ENCODE measurements around the gene ITGB1.
"Not testable (repeated sequence)": the region's sequence is repeated elsewhere in the genome, so short reads cannot be mapped to it uniquely, and the experiment has no call there.

Gene ITGB1

DNA sequence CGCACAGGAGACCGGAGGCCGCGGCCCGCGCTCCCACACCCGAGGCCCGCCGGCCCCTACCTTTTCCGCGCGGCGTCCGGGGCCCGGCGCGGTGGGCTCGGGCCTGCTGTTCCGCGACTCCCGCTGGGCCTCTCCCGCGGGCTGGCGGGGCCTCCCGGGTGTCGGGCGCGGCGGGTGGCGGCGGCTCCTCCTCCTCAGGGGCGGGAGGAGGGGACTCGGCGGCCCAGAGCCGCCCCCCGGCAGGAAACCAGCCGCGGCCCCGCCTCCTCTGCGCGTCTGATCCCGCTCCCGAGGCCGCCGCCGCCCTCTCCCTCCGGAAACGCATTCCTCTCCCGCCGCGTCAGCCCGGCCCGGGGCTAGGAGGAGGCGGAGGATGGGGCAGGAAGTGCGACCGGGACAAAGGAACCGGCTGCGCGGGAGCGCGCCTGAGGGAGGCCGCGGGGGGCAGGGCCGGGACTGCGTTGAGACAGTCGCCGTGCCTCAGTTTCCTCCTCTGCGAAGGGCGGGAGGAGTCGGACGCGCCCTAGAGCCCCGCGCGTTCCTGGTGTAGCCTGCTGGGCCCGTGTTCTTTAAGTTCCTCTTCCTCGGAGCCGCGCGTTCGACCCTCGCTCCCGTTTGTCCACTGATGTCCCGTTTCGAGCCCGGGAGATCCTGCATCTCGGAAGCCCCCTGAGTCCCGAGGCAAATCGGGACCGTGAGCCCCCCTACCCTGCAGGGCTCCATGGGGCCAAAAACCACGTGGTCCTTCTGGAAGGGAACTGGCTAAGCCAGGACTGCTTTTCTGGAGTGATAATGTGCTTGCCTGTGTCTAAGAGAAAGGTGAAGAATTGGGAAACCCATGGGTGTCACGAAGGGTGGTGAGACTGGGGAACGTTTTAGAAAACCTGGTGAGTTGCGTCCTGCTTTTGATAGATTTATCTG, at the start of gene ITGB1:
TSS of gene ITGB1 (minus strand) at position 146 of the 921 bp plus-strand sequence. CDS start 22,672 bp downstream, outside the sequence.
- peak; percentile 79 to 86 for DNase-seq (ENCODE audit: low read depth in 2 of 2)

DNA sequence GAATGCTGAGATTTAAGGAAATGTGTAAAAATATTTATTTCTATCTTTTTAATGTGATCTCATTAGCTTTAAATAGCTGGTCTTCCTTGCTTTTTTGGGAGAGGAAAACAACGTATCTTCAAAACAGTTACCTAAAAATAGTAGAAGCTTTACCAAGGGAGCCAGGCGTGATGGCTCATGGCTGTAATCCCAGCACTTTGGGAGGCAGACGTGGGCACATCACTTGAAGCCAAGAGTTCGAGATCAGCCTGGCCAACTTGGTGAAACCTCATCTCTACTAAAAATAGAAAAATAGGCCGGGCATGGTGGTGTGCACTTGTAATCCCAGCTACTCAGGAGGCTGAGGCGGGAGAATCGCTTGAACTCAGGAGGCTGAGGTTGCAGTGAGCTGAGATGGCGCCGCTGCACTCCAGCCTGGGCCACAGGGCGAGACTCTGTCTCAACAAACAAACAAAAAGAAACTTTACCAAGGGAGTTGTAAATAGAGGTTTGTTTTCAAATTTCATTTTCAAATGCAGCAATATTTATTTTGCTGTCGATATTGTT, 48.4 kb upstream of the ITGB1 start:
- DNase-seq (ENCODE audit: low read depth in 2 of 2): no peak

DNA sequence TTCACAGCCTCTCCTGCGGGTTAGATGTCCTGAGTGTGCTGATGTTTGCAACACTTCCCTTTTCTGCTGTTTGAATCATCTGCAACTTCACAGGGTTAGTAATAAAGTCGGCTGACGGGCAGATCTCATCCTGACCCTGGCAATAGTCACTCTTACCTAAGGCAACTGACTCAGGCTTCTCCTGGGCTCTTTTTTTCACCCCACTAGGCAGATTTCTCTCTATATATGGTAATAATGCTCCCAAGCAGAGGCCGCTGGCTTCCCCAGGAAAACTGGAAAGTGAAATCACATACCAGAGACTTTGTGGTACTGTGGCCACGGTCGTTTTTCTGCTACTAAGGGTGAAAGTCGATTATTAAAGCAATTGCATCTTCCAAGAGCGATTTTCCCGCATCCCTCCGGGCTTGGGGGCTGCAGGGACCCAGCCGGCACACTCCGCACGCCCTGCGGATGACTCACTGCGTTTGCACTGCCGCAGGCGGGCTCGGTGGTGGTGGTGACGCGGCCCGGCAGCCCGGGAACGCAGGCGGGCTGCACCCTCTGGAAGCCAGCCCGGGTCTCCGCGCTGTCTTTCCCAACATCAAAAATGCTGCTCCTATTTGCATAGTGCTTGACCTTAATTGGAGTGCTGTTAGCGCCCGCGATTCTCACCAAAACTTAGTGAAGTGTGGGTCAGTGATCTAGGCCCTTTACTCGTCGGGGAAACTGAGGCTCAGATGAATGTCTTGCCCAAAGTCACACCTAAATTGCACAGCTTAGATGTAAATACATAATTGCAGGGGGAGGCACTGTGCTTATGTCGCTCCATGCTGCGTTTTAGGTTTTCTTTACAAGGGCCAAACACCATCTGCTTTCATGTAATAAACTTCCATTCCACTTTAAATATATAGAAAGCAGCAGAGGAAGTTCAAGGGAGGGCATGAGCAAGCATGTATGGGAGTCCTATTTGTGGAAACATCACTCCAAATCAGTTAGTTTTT, 47.6 kb upstream of the ITGB1 start:
- peak; percentile 27 to 31 for DNase-seq (ENCODE audit: low read depth in 2 of 2)

DNA sequence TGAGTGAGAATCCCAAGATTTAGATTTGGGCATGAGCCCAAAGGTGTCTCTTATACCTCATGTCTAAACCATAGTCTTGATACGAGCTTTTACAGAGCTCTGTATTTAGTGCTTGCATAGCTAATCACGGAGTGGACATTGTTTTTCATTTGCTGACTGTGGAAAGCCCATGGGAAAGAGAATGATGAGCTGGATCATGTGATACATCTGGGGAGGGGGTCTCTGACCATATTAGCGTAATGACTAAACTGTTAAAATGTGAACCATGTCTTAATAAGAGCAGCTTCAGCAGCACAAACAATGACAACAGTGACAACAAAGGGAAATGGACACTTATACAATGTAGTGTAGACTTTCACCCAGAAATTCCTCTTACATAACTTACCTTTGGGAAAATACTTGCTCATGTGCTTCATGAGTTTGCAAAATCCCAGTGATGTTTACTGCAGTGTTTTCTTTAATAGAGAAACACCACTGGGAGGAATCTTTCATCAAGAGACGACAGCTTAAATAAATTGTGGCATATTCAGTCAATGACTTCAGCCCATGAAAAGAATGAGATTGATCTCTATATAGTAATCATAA, 44.0 kb upstream of the ITGB1 start:
- no peak for DNase-seq (ENCODE audit: low read depth in 2 of 2)

DNA sequence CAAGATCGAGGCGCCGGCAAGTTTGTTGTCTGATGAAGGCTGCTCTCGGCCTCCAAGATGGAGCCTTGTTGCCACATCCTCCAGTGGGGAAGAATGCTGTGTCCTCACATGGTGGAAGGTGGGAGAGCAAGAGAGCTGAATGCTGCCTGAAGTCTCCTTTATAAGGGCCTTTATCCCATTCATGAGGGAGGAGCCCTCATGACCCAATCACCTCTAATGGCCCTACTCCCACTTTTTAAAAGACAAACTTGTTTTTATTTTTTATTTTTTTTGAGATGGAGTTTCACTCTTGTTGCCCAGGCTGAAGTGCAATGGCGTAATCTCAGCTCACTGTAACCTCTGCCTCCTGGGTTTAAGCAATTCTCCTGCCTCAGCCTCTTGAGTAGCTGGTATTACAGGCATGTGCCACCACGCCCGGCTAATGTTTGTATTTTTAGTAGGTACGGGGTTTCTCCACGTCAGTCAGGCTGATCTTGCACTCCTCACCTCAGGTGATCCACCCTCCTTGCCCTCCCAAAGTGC, 40.1 kb upstream of the ITGB1 start:
- not testable (repeated sequence) for DNase-seq (ENCODE audit: low read depth in 2 of 2)

DNA sequence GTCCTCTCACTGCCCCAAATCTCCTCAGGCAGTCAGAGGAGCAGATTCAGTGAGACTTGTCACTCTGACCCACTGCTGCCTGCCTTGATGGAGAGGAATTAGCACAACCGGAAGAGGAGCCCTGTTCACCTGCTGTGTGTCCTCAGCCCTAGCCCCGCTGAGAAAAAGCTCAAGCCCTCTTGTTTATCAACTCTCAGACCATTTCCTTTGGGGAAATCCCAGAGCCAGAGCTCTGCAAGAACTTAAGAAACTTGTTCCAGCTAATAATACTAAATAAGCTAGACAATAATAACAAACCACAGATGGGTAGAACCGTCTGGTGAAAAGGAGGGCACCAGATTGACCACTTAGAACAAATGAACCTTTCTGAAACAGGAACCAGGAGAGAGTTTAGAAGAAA, 37.7 kb upstream of the ITGB1 start:
- DNase-seq (ENCODE audit: low read depth in 2 of 2): no peak

DNA sequence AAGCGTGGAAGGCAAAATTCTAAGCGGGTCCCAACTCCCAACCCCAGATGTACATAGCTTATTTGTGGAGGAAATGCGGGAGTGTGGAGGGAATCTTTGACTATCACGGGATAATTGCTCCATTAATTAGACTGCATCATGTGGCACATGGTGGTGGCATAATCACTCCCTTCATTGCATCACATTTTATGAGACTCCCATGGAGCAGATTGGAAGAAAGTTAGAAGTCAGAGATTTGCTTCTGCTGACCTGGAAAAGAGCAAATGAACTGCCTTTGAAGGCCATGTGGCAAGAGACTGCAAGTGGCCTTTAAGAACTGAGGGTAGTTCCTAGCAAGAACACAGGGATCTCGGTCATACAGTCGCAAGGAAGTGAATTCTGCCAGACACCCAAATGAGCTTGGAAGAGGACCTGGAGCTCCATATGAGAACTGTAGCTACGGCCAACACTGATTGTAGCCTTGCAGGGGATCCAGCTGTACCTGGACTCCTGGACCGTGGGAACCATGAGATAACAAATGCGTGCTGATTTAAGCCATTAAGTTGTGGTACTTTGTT, 37.1 kb upstream of the ITGB1 start:
- no peak for DNase-seq (ENCODE audit: low read depth in 2 of 2)

DNA sequence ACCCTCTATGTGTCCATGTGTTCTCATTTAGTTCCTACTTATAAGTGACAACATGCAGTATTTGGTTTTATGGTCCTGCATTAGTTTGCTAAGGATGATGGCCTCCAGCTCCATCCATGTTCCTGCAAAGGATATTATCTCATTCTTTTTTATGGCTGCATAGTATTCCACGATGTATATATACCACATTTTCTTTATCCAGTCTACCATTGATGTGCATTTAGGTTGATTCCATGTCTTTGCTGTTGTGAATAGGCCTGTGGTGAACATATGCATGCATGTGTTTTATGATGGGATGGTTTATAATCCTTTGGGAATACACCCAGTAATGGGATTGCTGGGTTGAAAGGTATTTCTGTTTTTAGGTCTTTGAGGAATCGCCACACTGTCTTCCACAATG, 36.6 kb upstream of the ITGB1 start:
- DNase-seq (ENCODE audit: low read depth in 2 of 2): not testable (repeated sequence)

DNA sequence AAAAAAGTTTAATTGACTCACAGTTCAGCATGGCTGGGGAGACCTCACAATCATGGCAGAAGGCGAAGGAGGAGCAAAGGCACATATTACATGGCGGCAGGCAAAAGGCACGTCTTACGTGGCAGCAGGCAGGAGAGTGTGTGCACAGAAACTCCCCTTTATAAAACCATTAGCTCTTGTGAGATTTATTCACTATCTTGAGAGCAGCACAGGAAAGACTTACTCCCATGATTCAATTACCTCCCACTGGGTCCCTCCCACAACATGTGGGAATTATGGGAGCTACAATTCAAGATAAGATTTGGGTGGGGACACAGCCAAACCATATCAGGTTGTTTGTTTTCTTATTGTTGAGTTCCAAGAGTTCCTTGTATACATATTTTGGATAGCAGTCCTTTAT, 34.3 kb upstream of the ITGB1 start:
- DNase-seq (ENCODE audit: low read depth in 2 of 2): not testable (repeated sequence)

DNA sequence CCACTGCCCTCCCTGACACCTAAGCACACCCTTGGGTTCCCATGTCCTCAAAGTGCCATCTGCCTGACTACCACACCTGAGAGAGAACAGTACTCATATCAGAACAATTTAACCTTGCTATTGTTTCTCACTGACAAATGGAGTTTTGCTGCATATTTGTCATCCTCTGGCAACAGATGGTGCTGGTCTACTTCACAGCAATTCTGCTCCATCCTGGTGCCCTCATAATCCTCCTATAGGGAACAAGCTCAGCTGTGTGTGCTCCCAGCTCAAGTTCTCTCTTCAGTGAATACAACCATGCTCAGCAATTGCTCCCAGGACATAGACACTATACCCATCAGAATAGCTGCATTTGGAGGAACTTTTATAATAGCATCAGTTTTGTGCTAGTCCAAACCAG, 32.8 kb upstream of the ITGB1 start:
- DNase-seq (ENCODE audit: low read depth in 2 of 2): no peak

DNA sequence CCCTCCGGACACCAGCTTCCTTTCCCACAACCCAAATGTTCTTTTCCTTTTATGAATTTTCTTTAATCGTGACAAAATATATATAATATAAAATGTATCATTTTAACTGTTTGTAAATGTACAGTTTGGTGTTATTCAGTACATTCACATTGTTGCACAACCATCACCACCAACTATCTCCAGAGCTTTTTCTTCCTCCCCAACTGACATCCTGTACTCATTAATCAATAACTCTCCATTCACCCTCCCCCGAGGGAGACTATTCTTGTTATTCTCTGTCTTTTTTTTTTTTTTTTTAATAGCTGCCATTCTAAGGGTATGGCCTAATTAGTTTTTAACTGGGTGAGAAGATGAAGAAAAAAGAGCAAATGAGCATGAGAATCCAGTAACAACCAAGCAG, 30.6 kb upstream of the ITGB1 start:
- no peak for DNase-seq (ENCODE audit: low read depth in 2 of 2)

DNA sequence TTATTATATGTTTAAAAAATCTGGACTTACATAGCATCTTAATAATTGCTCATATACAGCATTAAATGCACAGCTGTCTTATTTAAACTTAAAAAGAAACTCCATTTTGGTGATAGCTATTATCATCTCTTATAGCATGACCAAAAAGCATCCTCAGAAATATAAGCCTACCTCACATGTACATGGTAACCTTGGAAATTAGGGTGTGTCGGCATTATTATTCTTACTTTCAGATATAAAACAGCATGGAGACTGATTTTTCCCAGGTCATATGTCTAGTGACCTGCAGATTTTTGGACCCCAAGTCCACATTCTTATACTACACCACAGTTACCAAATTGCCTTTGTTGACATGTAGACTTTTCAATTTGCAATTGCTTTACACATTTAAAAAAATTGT, 29.1 kb upstream of the ITGB1 start:
- no peak for DNase-seq (ENCODE audit: low read depth in 2 of 2)

DNA sequence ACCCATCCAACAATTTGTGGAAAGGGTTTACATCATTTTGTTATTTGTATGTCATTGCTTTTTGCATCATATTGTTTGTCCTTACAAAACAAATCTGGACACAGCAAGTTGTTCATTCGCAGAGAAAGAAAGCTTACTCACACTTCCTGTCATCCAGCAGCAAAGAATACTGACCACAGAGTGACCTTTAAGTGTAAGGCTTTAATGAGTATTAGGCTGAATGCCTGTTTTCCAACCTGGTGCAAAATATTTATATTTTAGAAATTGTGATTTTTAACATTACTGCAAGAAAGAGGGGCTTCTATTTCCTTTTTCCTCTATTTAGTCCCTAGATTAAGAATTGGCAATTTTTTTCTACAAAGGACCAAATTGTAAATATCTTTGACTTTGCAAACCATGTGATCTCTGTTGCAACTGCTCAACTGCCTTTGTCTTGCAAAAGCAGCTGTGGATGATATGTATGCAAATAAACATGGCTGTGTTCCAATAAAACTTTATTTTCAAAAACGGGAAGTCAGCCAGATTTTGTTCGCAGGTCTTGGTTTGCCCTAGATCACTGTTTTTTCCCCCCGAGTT, 27.8 kb upstream of the ITGB1 start:
- no peak for DNase-seq (ENCODE audit: low read depth in 2 of 2)

DNA sequence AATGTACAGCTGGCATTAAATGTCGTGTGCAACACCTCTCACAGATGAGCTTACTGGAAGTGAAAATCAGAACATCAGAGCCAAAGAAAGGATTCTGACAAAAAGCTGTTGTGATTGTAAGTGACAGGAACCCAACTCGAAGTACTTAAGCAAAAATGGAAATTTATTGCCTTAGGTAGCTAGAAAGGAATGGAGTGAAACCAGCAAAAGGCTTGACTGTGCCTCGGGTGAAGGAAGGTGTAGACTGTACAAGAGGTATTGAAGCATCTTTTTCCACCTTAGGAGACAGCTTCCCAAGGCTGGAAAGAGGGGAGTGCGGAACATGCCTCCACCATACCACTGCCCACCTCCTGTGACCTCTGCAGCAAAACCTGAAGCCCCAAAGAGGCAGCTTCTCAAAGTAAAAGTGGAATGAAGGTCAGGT, 27.3 kb upstream of the ITGB1 start:
- DNase-seq (ENCODE audit: low read depth in 2 of 2): no peak

DNA sequence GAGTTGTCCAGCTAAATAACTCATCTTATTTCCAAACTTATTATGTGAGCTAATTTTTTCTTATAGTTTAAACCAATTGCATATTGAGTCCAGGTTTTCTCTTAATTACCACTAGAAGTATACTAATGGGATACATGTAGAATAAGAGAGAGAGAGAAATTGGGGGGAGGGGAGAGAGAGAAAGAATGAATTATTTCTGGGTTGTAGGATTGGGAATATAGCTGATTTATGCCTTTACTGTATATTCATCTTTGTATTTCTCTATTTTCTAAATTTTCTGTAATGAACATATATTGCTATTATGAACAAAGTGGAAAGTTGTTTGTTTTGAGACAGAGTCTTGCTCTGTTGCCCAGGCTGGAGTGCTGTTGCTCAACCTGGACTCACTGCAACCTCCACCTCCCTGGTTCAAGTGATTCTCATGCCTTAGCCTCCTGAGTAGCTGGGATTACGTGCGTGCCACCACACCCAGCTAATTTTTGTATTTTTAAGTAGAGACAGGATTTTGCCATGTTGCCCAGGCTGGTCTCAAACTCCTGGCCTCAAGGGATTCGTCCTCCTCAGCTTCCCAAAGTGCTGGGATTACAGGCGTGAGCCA, 26.1 kb upstream of the ITGB1 start:
- no peak for DNase-seq (ENCODE audit: low read depth in 2 of 2)

DNA sequence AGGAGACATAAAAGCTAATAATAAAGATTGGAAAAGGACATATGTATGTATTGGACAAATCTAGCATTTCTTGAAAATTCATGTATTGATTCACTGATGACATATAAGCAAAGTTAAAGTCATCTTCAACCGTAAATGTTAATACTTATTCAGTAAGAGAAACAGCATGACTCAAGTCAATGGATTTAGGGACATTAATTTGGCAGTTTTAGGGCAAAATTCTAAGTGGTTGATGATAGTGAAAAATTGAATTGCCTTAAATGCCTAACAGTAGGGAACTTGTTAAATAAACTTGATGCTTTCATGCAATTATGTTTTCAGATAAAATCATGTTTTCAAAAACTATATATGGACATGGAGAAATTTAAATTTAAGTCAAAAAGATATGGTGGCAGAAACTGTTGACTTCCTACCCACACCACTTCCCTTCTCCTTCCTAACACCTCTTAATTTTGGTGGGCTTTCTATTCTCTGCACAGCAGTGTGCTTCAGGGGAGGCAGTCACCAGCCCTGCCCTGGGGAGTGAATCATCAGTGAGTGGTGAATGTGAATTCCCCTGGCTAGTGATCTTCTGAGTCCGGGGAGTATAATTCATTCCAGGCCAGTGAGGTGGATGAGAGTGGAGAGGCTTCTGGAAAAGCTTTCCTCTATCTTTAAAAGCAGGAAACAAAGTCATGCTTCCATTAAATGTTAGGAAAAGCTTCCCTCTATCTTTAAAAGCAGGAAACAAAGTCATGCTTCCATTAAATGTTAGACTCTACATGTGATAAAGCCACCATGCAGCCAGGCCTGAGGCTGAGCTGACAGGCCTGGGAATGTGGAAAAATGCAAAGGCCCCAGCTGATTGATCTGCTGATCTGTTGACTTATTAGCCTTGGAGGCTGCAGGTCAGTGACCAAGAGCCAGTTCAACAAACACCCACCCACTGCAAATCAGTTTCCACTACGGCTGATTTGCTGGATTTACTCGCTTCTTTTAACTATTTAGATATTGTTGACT, 25.2 kb upstream of the ITGB1 start:
- no peak for DNase-seq (ENCODE audit: low read depth in 2 of 2)

DNA sequence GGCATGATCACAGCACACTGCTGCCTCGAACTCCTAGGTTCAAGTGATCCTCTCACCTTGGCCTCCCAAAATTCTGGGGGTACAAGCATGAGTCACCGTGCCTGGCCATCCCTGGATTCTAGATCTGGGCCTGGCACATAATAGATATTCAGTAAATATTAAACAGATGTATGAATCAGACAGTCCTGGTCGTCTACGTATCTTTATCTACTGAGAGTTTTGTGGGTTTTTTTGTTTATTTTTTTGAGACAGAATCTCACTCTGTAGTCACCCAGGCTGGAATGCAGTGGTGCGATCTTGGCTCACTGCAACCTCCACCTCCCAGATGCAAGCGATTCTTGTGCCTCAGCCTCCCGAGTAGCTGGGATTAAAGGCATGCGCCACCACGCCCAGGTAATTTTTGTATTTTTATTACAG, 24.3 kb upstream of the ITGB1 start:
- DNase-seq (ENCODE audit: low read depth in 2 of 2): no peak

DNA sequence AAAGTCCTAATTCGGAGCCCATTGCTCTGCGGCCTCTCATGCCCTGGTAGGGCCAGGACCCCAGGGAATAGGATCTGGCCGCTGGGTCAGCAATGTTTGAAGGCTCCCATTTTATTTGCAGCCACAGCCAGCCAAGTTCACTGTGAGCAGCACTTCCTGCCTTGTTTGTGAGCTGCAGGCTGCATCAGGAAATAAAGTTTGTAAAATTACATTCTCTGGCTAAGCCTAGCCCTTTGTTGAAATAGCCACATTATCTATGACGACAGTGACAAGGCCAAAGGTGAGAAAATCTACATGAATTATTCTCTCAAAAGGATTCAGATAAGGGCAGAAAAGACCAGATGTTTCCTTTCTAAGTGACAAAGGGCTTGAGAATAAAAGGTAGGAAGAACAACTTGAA, 23.7 kb upstream of the ITGB1 start:
- DNase-seq (ENCODE audit: low read depth in 2 of 2): no peak
